HG03378 (cell line): ENCODE data around the gene COLQ.
"Not testable (repeated sequence)": the region's sequence is repeated elsewhere in the genome, so short reads cannot be mapped to it uniquely, and the experiment has no call there.

Experiments used
- ATAC-seq: cut with Tn5 transposase; IDR thresholded peaks from one replicate; pipeline ENCODE4 v1.9.1; 2021; ENCODE audit warnings: mild to moderate bottlenecking, moderate library complexity; ENCODE audit not compliant: unreplicated experiment

COLQ gene

GRCh38 chr3:15493436-15493835 is 28.1 kb downstream of the COLQ start:
- no peak for ATAC-seq

- no peak for ATAC-seq
These were observed 28.6 kb downstream of the COLQ start for GRCh38 chr3:15492847-15493360.

- ATAC-seq = no peak
These were observed 30.4 kb downstream of the COLQ start for GRCh38 chr3:15491143-15491542.

- ATAC-seq = no peak
These were observed 31.3 kb downstream of the COLQ start for GRCh38 chr3:15490158-15490557.

GRCh38 chr3:15488002-15488401 is 33.5 kb downstream of the COLQ start:
- ATAC-seq = no peak

- ATAC-seq = no peak
These were observed 34.5 kb downstream of the COLQ start for GRCh38 chr3:15486979-15487378.

- ATAC-seq = no peak
These were observed 35.5 kb downstream of the COLQ start for GRCh38 chr3:15486020-15486419.

GRCh38 chr3:15484551-15484950 is 37.0 kb downstream of the COLQ start:
- not testable (repeated sequence) for ATAC-seq

GRCh38 chr3:15479400-15480224 is 41.9 kb downstream of the COLQ start:
- no peak for ATAC-seq

- ATAC-seq = no peak
These were observed 42.9 kb downstream of the COLQ start for GRCh38 chr3:15478640-15478979.

- no peak for ATAC-seq
These were observed 43.4 kb downstream of the COLQ start for GRCh38 chr3:15477951-15478639.

GRCh38 chr3:15476378-15476777 is 45.1 kb downstream of the COLQ start:
- ATAC-seq = no peak

GRCh38 chr3:15475161-15475560 is 46.3 kb downstream of the COLQ start:
- no peak for ATAC-seq

GRCh38 chr3:15471861-15472260 is 49.6 kb downstream of the COLQ start:
- ATAC-seq = no peak

GRCh38 chr3:15470849-15471248 is 50.7 kb downstream of the COLQ start:
- ATAC-seq = no peak

GRCh38 chr3:15470261-15470660 is 51.2 kb downstream of the COLQ start:
- ATAC-seq = no peak

GRCh38 chr3:15467227-15468181 is 54.0 kb downstream of the COLQ start:
- no peak for ATAC-seq

GRCh38 chr3:15465876-15466585 is 55.5 kb downstream of the COLQ start:
- ATAC-seq = no peak

GRCh38 chr3:15462451-15462850 is 59.1 kb downstream of the COLQ start:
- ATAC-seq = no peak

- ATAC-seq = no peak
These were observed 60.5 kb downstream of the COLQ start for GRCh38 chr3:15460891-15461531.
